Measurements from ENCODE around the gene CD9.

CD9 gene

DNA sequence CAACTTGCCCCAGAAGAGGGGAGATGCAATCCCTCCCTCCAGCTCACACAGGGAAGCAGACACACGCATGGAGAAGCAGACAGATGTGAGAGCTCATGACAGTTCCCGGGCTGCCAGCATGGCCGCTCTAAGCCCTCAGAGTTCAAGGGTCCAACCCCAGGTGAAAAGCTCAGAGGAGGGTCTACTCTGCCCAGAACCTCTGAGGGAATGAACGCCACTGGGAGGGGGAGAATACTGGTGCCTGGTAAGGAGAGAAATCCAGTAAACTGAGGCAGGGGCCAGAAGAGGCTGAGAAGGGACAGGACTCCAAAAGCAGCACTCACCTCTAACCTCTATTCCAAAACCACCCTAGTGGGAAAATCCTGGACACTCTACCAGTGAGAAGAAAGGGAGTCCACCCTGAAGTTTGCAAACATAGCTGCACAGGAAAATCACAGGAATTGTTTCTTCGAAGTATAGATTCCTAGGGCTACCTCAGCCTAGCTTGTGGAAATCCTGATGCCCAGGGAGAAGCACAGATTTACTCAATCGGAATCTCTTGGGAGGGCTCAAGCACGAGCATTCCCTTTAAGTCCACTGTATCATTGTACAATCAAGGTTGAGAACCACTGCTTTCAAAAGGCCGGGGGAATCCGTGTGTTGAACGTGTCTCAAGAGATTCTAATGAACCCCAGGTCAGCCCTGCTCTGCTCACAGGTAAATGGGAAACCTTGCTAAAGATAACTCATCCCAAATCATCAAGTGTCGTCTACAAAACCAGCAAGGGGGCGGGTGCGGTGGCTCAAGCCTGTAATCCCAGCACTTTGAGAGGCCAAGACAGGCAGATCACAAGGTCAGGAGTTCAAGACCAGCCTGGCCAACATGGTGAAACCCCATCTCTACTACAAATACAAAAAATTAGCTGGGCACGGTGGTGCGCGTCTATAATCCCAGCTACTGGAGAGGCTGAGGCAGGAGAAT is 76.0 kb downstream of the CD9 start:
- DNase-seq (ENCODE audit: low read depth): no peak

DNA sequence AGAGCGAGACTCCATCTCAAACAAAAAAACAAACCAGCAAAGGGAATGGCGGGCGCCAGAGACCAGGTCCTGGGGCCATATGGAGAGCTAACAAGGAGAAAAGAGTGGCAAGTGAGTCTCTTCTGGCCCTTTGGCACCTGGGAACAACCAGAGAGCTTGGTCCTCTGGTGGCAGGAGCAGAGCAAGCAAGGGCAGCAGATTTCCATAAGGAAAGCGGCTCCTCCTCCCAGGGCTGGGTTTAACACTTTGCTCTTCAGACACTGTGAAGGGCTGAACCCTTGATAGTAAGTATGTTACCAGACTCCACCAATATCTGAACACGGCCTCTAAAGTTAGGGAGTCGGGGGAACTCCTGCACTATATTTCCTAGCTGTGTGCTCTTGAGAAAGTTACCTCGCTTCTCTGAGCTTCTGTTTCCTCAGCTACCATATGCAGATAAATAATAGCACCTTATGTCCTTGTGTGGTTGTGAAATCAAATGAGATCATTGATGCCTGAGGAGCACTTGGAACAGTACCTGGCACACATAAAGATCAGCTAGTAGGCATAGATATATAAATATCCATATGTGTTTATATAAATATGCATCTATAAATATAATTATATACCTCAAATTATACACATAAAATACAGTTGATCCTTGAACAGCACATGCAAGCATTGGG is 76.9 kb downstream of the CD9 start:
- no peak for DNase-seq (ENCODE audit: low read depth)

DNA sequence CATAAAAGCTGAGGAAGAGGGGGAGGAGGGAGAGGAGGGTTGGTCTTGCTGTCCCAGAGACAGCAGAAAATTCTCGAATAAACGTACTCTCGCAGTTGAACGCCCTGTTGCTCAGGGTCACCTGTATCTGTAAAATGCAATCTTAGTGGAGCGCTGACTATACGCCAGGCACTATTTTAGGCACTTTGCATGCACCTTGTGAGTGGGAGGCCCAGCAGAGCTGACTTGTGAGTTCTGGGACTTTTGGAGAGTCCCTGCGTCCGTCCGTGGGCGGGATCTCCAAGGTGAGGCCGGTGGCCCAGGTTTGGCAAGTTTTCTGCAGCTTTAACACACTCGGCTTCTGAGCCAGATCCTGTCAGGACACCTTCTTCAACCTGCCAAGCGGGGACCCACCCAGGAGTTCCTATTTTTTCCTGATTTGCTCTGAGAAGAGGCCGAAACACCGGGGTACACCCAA is 77.8 kb downstream of the CD9 start:
- DNase-seq (ENCODE audit: low read depth): no peak

- peak; percentile 76 for DNase-seq (ENCODE audit: low read depth)
Observed at GRCh38 chr12:6278439-6279255, 78.4 kb downstream of the CD9 start.

- no peak for DNase-seq (ENCODE audit: low read depth)
Observed at GRCh38 chr12:6279256-6279628, 79.0 kb downstream of the CD9 start.

- no peak for DNase-seq (ENCODE audit: low read depth)
Observed at GRCh38 chr12:6279631-6280030, 79.4 kb downstream of the CD9 start.

DNA sequence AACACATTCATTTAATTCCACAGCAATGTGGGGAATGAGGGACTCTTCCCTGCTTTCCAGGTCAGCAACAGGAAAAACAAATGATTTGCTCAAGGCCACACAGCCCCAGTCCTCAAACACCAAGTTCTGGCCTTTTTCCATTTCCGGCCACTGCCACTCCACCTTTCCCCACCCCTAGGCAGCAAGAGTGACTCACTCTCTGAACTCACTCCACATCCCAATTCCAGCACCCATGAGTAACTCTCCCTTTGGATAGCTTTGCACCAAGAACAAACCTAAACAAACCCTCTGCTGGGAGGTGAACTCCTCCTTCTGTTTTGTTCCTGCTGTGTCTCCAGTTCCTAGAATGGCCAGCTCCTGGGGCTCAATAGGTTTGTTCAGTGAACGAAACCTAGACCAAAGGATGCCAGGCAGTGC is 79.9 kb downstream of the CD9 start:
- no peak for DNase-seq (ENCODE audit: low read depth)

GRCh38 chr12:6280672-6281071 is 80.5 kb downstream of the CD9 start:
- DNase-seq (ENCODE audit: low read depth): no peak

DNA sequence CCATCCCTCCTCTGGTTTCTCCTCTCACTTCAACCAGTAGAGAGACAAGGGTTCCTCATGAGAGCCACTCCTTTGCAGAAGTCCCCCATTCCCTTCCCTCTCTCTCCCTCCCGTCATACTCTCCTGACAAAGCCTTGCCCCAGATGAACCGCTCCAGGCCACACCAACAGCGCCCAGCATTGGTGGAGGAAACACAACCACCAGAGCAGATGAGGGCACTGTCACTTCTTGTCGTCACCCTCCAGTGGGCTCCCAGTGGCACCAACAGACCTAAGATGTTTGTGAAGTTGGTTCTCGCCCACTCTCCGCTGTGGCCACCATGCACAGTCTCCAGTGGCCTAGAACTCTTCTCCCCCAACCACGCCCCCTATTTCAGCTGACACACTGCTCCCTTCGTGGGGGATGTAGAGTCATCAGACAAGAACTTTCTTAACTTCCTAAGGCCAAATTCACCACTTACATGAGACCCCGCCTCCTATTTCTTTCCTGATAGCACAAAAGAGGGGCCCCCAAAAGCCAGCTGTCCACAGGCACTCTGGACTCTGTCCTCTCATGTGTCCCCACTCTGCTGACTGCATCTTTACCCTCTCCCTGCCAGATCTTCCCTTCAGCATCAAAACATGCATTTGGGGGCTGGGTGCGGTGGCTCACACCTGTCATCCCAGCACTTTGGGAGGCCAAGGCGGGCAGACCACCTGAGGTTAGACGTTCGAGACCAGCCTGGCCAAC is 81.0 kb downstream of the CD9 start:
- DNase-seq (ENCODE audit: low read depth): no peak

DNA sequence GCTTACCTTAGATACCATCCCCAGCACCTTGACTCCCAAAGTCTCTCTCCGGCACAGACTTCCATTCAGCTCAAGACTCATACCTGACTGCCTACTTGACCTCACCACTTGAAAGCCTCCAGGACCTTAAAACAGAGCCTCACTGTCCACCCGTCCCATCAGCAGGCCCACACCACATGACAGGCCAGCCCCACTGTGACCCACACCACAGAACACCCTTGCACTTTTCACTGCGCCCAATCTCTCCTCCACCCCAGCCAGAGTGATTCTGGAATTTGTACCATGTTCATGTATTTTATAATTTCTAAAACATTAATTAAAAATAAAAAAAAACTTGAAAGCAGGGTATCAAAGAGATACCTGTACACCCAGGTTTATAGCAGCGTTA is 82.2 kb downstream of the CD9 start:
- DNase-seq (ENCODE audit: low read depth): no peak

GRCh38 chr12:6284273-6284672 is 84.1 kb downstream of the CD9 start:
- no peak for DNase-seq (ENCODE audit: low read depth)

GRCh38 chr12:6285063-6285477 is 84.9 kb downstream of the CD9 start:
- peak; percentile 50 for DNase-seq (ENCODE audit: low read depth)

DNA sequence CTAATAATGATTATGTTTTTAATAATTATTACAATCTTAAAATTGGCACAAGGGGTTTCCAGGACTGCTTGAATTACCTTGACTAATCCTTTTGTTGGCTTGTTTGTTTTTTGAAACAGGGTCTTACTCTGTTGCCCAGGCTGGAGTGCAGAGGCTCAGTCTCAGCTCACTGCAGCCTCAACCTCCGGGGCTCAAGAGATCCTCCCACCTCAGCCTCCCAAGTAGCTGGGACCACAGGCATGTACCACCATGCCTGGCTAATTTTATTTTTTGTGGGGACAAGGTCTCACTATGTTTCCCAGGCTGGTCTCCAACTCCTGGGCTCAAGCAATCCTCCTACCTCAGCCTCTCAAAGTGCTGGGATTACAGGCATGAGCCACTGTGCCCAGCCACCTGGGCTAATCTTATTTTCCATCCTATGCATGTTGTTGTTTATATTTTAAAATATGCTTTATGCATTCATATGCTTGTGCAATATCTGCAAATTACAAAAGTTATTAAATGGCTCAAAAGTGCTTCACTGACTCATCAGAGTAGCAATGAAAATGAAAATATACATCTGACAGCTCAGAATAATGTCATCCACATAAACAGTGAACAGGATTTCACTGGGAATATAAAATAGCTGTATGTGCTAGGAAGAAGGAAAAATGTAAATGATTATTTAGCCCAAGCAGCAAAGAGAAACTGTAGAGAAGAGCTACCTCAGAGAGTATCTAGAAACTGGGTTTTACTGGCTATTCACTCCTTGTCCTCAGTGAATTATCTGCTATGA is 85.5 kb downstream of the CD9 start:
- no peak for DNase-seq (ENCODE audit: low read depth)

Measured in activated T-cell treated with anti-CD3 and anti-CD28 coated beads for 1 hour (primary cell).